G401 (cell line): ENCODE results near the gene METTL9. TPM values are rescaled to one million over a fixed set of nuclear protein-coding genes. Genes with fewer than 3 reads are reported as not detected.
"Not testable (repeated sequence)": the region's sequence is repeated elsewhere in the genome, so short reads cannot be mapped to it uniquely, and the experiment has no call there.

Experiments
- DNase-seq: peaks from one replicate; pipeline ENCODE4 v3.0.0-alpha.2; 2015; ENCODE audit warnings: low spot score
- in situ Hi-C: cut with HindIII; loops from 2 replicates; pipeline ENCODE4 v1.10.0; 2016; ENCODE audit warnings: low sequenced_read_pairs, mixed read lengths
- total RNA-seq: library from RNA; depleted of rRNA; stranded (reverse); fragments of >200 nt; shearing (Covaris generic); gene quantifications from 2 replicates; pipeline ENCODE4 v1.2.3, GENCODE V29; 2014; rRNA removed

The METTL9 gene
- total RNA-seq, 1 experiment from 2014 or later: 334 TPM

DNA sequence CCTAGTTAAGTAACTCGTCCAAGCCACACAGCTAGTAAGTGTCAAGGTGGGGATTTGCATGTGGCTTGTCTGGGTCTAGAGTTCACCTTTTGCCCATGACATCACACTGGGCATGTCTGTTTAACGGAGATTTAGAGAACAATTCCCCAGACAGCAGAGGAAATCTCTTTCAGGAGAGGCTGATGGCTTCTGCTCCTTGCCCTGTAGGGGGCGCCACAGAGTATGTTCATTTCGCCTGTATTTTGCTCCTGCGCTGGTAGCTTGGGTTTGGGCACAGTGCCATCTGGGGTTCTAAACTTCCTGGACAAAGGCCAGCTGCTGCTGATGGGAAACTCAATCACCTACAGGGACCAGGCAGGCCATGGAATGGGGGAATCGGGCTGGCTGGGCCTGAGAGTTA lies 84.8 kb downstream of the METTL9 start:
- DNase-seq: no peak
- in situ Hi-C loops: no loop called here

DNA sequence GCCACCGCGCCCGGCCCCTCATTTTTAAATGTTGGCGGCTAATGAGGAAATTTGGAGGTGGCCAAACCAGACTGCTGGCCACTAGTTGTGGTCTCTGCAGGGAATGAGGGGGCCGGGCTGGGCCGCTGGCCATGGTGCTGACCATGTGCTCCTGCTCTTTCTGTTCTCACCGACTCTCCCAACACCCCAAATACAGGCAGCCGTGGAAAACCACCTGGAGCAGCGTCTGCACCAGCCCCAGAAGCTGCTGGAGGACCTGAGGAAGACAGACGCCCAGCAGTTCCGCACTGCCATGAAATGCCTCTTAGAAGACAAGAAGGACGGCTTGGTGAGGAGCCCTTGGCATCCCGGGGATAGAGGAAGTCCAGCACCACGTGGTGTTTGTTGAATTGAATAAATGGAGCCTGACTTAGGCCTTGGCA lies 85.7 kb downstream of the METTL9 start:
- in situ Hi-C loops: loop anchor here (5.0 kb wide), 1 partner anchor 38 kb away; no protein-coding TSS in a partner anchor

DNA sequence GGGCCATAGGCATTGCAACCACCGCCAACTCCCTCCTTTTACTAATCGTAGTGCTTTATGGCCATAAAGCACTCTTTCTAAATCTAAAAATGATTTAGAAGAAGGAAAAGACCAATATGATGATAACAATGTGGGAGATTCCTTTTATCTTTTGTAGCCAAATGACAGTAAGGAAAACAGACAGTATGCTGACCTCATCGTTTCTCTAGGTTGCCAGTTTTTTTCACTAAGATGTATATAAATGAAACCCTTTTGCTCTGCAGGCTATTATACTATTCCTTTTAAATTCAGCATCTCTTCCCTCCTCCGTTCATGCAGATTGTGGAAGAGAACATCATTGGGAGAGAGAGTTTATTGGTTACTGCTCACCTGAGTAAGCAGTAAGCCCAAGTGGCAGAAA lies 89.7 kb downstream of the METTL9 start:
- no peak for DNase-seq
- in situ Hi-C loops: loop anchor here (5.0 kb wide), 1 partner anchor 42 kb away; no protein-coding TSS in a partner anchor

More for the DNA sequence above, 85.7 kb downstream of the METTL9 start:
- DNase-seq: no peak

DNA sequence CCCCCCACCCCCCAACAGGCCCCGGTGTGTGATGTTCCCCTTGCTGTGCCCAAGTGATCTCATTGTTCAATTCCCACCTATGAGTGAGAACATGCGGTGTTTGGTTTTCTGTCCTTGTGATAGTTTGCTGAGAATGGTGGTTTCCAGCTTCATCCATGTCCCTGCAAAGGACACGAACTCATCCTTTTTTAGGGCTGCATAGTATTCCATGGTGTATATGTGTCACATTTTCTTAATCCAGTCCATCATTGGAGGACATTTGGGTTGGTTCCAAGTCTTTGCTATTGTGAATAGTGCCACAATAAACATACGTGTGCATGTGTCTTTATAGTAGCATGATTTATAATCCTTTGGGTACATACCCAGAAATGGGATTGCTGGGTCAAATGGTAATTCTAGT lies 91.6 kb downstream of the METTL9 start:
- DNase-seq, in situ Hi-C loops: not testable (repeated sequence)

DNA sequence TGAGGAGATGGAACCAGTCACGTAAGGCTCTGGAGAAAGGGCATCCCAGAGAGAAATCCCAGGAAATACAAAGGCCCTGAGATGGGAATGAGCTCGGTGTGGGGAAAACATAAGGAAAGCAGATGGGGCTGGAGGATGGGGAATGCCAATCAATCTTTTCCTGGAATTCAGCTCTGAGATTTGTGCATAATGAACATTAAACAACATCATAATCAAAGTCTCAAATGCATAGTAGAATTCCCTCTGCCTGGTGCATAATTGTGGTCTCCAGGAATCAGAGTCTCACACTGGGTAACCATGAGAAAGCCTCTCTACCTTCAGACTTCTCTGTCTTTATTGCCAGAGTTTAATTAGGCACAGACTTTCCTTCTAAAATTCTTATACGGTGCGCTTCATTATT lies 95.2 kb downstream of the METTL9 start:
- DNase-seq: no peak
- in situ Hi-C loops: no loop called here

DNA sequence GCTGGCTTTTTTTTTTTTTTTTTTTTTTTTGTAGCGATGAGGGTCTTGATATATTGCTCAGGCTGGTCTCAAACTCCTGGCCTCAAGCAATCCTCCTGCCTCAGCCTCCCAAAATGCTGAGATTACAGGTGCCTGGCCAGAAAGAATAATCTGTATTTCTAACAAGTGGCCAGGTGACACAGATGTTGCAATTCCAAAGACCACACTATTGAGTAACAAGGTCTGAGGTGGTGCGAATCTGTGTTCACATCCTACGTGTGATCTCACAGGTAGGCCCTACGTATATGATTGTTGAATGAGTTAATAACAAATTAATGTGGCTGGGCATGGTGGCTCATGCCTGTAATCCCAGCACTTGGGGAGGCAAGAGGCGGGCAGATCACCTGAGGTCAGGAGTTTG lies 97.7 kb downstream of the METTL9 start:
- in situ Hi-C loops: no loop called here
- no peak for DNase-seq

DNA sequence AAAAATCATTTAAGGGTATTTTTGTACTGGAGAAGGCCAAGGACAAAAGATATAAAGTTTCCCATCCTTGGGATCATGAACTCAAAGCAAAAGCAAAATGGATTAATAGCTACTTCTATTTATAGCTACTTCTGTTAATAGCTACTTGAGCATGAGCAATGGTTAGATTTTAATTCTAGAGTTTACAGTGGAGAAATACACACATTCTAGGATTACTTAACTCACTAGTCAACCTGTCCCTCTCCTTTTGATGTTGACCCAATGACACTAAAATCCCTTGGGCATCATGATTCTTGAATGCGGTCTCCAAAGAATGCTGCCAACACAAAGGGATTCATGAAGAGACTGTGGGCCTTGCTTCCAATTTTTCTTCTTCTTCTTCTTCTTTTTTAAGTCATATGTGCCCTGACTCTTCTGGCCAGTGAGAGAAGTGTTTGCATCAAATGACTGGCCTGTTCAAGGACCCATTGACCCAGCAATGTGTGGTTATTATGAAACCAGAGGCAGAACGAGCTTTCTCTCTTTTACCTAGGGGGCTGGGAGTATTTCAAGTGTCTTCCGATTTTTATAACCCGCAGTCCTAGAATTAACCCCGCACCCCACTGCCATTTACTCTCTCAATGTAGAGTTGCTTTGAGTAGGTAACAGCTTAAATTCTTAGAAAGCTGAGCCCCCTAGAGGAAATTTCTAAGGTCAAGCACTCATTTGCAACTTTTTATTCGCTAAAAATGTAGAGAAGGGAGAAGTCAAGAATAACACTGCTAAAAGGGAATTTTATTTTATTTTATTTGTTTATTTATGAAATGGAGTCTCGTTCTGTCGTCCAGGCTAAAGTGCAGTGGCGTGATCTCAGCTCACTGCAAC lies 99.0 kb downstream of the METTL9 start:
- DNase-seq: no peak
- in situ Hi-C loops: no loop called here

DNA sequence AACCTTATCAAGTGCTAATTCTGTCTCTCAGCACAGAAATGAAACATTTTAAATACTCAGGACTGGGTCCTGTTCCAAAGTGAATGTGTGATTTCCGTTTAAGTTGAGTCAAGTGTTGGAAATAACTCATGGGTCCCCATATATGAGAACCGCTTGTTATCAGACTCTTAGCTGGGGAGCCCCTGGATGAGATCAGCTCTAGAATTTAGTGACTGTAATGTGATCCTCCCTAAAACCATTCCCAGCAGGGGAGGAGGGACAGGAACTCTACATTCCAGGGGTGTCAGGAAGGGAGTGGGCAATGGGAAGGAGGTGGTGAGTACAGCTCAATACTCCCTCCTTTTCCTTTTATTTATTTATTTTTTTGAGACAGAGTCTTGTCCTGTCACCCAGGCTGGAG lies 101.9 kb downstream of the METTL9 start:
- in situ Hi-C loops: no loop called here
- DNase-seq: no peak

DNA sequence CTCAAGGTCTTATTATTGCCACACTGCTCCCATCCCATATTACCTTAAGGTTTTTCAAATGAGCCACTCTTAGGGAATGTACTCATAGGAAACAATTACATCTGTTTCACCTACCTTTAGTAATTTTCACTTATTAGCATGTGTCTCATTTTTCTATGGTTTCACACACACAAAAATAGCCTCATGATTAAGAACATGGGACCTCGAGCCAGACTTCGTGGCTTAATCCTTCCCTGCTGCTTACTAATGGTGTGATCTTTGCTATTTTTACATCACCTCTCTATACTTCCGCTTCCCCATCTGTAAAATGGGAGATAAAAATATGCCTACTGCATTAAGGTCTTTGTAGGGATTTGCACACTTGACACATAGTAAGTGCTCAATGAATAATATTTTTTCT lies 102.9 kb downstream of the METTL9 start:
- in situ Hi-C loops: no loop called here
- DNase-seq: no peak

DNA sequence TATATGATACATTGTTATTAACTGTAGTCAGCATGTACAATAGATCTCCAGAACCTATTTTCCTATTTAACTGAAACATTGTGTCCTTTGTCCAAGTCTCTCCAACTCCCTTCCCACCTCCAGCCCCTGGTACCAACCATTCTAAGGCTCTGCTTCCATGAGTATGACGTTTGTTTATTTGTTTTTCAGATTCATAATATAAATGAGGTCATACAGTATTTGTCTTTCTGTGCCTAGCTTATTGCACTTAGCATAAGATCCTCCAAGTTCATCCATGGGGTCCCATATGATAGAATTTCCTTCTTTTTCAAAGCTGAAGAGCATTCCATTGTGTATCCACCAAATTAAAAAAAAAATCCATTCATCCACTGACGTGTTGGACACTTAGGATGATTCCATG lies 103.8 kb downstream of the METTL9 start:
- in situ Hi-C loops: no loop called here
- DNase-seq: no peak

DNA sequence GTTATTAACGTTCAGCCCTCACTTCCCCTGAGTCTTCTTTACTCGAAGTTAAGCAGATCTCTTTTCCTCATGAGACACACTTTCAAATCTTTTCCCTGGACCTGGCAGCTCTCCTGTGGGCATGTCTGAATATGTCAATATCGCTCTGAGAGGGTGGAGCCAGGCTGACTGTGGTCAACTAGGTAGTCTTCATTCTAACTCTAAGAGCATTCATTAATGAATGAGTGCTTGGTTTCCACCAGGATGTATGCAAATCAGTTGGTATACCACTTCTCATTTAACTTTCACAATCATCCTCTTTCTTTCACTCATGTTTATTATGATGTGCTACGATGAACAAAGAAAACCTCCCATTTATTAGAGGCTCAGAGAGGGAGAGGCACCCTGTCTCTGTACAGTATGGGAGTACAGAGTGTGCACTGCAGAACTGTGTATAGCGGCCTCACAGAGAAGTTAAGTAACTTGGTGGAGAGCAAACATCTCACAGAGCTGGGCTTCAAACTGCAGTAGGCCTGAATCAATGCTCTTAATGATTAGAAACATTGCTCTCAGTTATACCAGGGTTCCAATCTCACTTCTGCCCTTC lies 104.3 kb downstream of the METTL9 start:
- in situ Hi-C loops: no loop called here
- DNase-seq: no peak

DNA sequence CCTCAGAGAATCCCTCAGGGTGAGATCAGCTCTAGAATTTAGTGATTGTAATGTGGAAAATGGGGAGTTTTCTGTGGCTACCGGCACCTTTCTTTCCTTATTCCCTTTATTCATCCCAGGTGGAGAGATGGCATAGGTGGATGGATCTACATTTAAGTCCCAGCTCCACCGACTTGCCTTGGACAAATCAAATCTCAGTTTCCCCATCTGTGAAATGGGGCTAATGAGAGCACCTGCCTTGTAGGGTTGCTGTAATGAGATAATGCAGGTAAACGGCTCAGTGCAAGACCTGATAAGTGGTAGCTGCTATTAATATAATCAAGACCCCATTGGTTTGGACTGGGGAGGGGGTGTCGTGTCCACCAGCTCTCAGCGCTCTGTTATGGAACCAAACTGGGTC lies 104.9 kb downstream of the METTL9 start:
- DNase-seq: no peak
- in situ Hi-C loops: no loop called here

DNA sequence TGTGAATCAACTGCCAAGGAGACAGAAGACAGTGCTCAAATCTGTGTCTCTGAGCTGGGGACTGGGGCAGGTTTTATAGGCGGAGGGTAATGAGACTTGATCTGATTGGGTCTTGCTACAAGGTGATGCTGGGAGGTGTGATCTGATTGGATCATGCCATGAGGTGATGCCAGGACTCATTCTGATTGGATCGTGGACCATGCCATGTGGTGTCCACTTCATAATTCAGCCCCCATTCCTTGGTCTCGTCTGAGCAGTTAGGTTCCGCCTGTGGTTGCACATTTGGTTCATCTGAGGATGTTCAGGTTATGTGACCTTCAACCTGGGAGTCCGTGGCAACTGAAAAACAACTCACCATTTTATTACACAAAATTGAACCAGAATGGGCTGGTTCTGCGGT lies 105.4 kb downstream of the METTL9 start:
- no peak for DNase-seq
- in situ Hi-C loops: no loop called here

Other genes starting within 250 kb of the METTL9 start
- not detected in 2 replicates for gene IGSF6, start 53.0 kb downstream of the METTL9 start, total RNA-seq
- 0.10 and 0.74 TPM in 2 replicates for gene OTOA, start 64.4 kb downstream of the METTL9 start, total RNA-seq